Common myeloid progenitor, CD34-positive (primary cell): Measurements from ENCODE around the gene USP30.

Experiments used
- CTCF ChIA-PET: fragments of 350-600 bp; sonication (Branson Sonifier 250); formaldehyde crosslinking; loops from one replicate; lab custom pipeline; 2021; ENCODE audit warnings: antibody characterized with exemption; lab: Charles Lee
- POLR2A ChIA-PET: fragments of 350-600 bp; sonication (Branson Sonifier 250); formaldehyde crosslinking; loops from one replicate; lab custom pipeline; 2021; ENCODE audit warnings: antibody characterized with exemption; lab: Charles Lee
- DNase-seq, 3 donors: peaks; one replicate each; pipeline versions ENCODE4 v3.0.0 to v3.0.0-alpha.2; 2013
- H3K27ac ChIP-seq, 2 experiments: 1 replicate in 1 of 2; 2 replicates in 1 of 2; pipeline ENCODE4 v1.7.0; 2013; ENCODE audit warnings: inconsistent platforms in 2 of 2, low read length in 2 of 2, mild to moderate bottlenecking in 2 of 2, low read depth in 1 of 2, moderate library complexity in 1 of 2; ENCODE audit not compliant: severe bottlenecking in 2 of 2, insufficient read depth in 1 of 2, poor library complexity in 1 of 2
- H3K27me3 ChIP-seq, 5 experiments: replicated peaks in 2 of 5; 1 replicate in 3 of 5; 2 replicates in 2 of 5; pipeline versions ENCODE4 v1.6.1 to v1.7.0; 2013; ENCODE audit warnings: low read length in 4 of 5, mild to moderate bottlenecking in 2 of 5, moderate library complexity in 2 of 5, inconsistent platforms in 1 of 5; ENCODE audit not compliant: insufficient read depth in 5 of 5, control insufficient read depth in 4 of 5
- H3K36me3 ChIP-seq, 4 experiments: 1 replicate in 2 of 4; 2 replicates in 2 of 4; pipeline versions ENCODE4 v1.6.1 to v1.7.0; 2013; ENCODE audit warnings: low read length in 3 of 4, control low read depth in 1 of 4, mild to moderate bottlenecking in 1 of 4; ENCODE audit not compliant: control insufficient read depth in 4 of 4, insufficient read depth in 4 of 4
- H3K4me1 ChIP-seq, 4 experiments: 1 replicate in 3 of 4; 2 replicates in 1 of 4; pipeline versions ENCODE4 v1.6.1 to v1.7.1; 2013; ENCODE audit warnings: low read length in 3 of 4, mild to moderate bottlenecking in 3 of 4, control low read depth in 1 of 4, inconsistent platforms in 1 of 4, moderate library complexity in 1 of 4; ENCODE audit not compliant: control insufficient read depth in 4 of 4, insufficient read depth in 4 of 4; ENCODE audit errors: control extremely low read depth in 1 of 4
- H3K4me3 ChIP-seq, 7 experiments: 1 replicate in 4 of 7; 2 replicates in 3 of 7; pipeline versions ENCODE4 v1.5.1 to v1.7.0; 2013; ENCODE audit warnings: mild to moderate bottlenecking in 7 of 7, low read length in 6 of 7, moderate library complexity in 6 of 7, inconsistent platforms in 2 of 7, low read depth in 2 of 7, control low read depth in 1 of 7; ENCODE audit not compliant: insufficient read depth in 4 of 7, control insufficient read depth in 1 of 7; ENCODE audit errors: extremely low read depth in 1 of 7
- H3K9me3 ChIP-seq, 5 experiments: 1 replicate in 4 of 5; 2 replicates in 1 of 5; pipeline versions ENCODE4 v1.6.1 to v1.7.1; 2013; ENCODE audit warnings: low read length in 4 of 5, mild to moderate bottlenecking in 2 of 5, inconsistent platforms in 1 of 5, low read depth in 1 of 5, moderate library complexity in 1 of 5; ENCODE audit not compliant: control insufficient read depth in 4 of 5, insufficient read depth in 2 of 5; ENCODE audit errors: control extremely low read depth in 1 of 5
- WGBS: methylation state at CpG from one replicate; pipeline ENCODE4 v1.1.5; 2013; ENCODE audit not compliant: insufficient coverage; 5-methylcytosine and 5-hydroxymethylcytosine counted together

The USP30 gene

GRCh38 chr12:109084425-109084824, 32.0 kb downstream of the USP30 start:
- ChIA-PET CTCF (no interaction called here), POLR2A (no interaction called here)
- WGBS: 100% methylated on average over 1 of the region's 2 CpGs
- H3K9me3 ChIP-seq: no peaks in the 10 kb centered on the region
- H3K36me3 ChIP-seq: peaks cover 30 to 83% (median 65%) of the 10 kb centered on the region in 4 experiments
- DNase-seq: no peak
- H3K27me3 ChIP-seq: no peaks in the 10 kb centered on the region
- H3K27ac ChIP-seq: no peak overlapping the region
- H3K4me1 ChIP-seq: no peaks in the 10 kb centered on the region
- H3K4me3 ChIP-seq: no peak overlapping the region

GRCh38 chr12:109085590-109085989, 33.2 kb downstream of the USP30 start:
- Histone ChIP-seq H3K36me3 (peaks cover 30 to 83% (median 66%) of the 10 kb centered on the region in 4 experiments), H3K4me1 (no peaks in the 10 kb centered on the region), H3K27me3 (no peaks in the 10 kb centered on the region), H3K9me3 (no peaks in the 10 kb centered on the region), H3K4me3 (no peak overlapping the region), H3K27ac (no peak overlapping the region)
- 97% methylated on average over 11 of the region's 11 CpGs for WGBS
- ChIA-PET POLR2A (no interaction called here), CTCF (no interaction called here)
- DNase-seq: no peak

GRCh38 chr12:109087250-109087649, 34.9 kb downstream of the USP30 start:
- ChIA-PET CTCF (interaction anchor here (0.9 to 1.7 kb wide), 2 partner anchors 25 to 521 kb away, joined by 3 to 4 read pairs; no protein-coding TSS in a partner anchor), POLR2A (no interaction called here)

GRCh38 chr12:109088818-109089217, 36.4 kb downstream of the USP30 start:
- Histone ChIP-seq H3K36me3 (peaks cover 15 to 57% (median 48%) of the 10 kb centered on the region in 4 experiments), H3K27me3 (no peaks in the 10 kb centered on the region), H3K4me1 (peaks cover 8 to 22% (median 17%) of the 10 kb centered on the region in 4 experiments), H3K27ac (no peak overlapping the region), H3K9me3 (no peaks in the 10 kb centered on the region), H3K4me3 (no peak overlapping the region)
- POLR2A ChIA-PET: no interaction called here
- CTCF ChIA-PET: no interaction called here
- no peak for DNase-seq
- WGBS: 100% methylated on average over 5 of the region's 6 CpGs

More at GRCh38 chr12:109087250-109087649, 34.9 kb downstream of the USP30 start:
- 91% methylated on average over 5 of the region's 5 CpGs for WGBS
- H3K27ac ChIP-seq: no peak overlapping the region
- no peak for DNase-seq
- H3K4me1 ChIP-seq: peaks cover 1 to 8% (median 5%) of the 10 kb centered on the region in 4 experiments
- H3K27me3 ChIP-seq: no peaks in the 10 kb centered on the region
- no peak overlapping the region for H3K4me3 ChIP-seq
- H3K36me3 ChIP-seq: peaks cover 25 to 73% (median 61%) of the 10 kb centered on the region in 4 experiments
- H3K9me3 ChIP-seq: no peaks in the 10 kb centered on the region

- WGBS: 98% methylated on average over 7 of the region's 7 CpGs
- peaks cover 8 to 22% (median 17%) of the 10 kb centered on the region in 4 experiments for H3K4me1 ChIP-seq
- no peaks in the 10 kb centered on the region for H3K9me3 ChIP-seq
- no peak overlapping the region for H3K4me3 ChIP-seq
- CTCF ChIA-PET: no interaction called here
- peaks cover 13 to 56% (median 42%) of the 10 kb centered on the region in 4 experiments for H3K36me3 ChIP-seq
- no peak for DNase-seq
- H3K27me3 ChIP-seq: no peaks in the 10 kb centered on the region
- H3K27ac ChIP-seq: no peak overlapping the region
- POLR2A ChIA-PET: no interaction called here
Measured at GRCh38 chr12:109089683-109090082, 37.3 kb downstream of the USP30 start.

- CTCF ChIA-PET: interaction anchor here (0.6 to 2.2 kb wide), 9 partner anchors 21 to 274 kb away, joined by 3 to 9 read pairs (median 3); partner anchors contain the start of gene USP30
Measured at GRCh38 chr12:109092497-109093021, 40.2 kb downstream of the USP30 start.

More at GRCh38 chr12:109092497-109093021, 40.2 kb downstream of the USP30 start:
- H3K27ac ChIP-seq: peak overlapping the region in 1 of 2 experiments; percentile 74
- WGBS: 38% methylated on average over 6 of the region's 6 CpGs
- H3K4me1 ChIP-seq: peaks cover 8 to 27% (median 22%) of the 10 kb centered on the region in 4 experiments
- peaks cover 4 to 30% (median 26%) of the 10 kb centered on the region in 4 experiments for H3K36me3 ChIP-seq
- peak in 1 of 3 donors; percentile 20 for DNase-seq
- H3K27me3 ChIP-seq: no peaks in the 10 kb centered on the region
- peak overlapping the region in 6 of 7 experiments; percentile 55 to 82 (median 68) for H3K4me3 ChIP-seq
- POLR2A ChIA-PET: no interaction called here
- no peaks in the 10 kb centered on the region for H3K9me3 ChIP-seq
